Esophagus muscularis mucosa (tissue), 3 donors: ENCODE data around the gene NFASC.

Experiments used
- POLR2A ChIP-seq: fragments of 450-650 bp; IDR thresholded peaks from one replicate; pipeline ENCODE4 v1.6.1; 2017; ENCODE audit warnings: antibody characterized with exemption, moderate library complexity, mild to moderate bottlenecking, low read depth
- POLR2AphosphoS5 ChIP-seq, 2 donors: sonication (generic); formaldehyde crosslinking; IDR thresholded peaks; one replicate each; pipeline ENCODE4 v1.6.1; 2017; ENCODE audit warnings: antibody characterized with exemption in 2 of 2
- TF ChIP-seq, protein P1 (sequence below), 3 experiments: fragments of 200-600 bp in 2 of 3; fragments of 450-650 bp in 1 of 3; sonication (generic) in 2 of 3; IDR thresholded peaks; one replicate each; pipeline ENCODE4 v1.5.1; 2017 to 2019; ENCODE audit warnings: antibody characterized with exemption in 3 of 3, mild to moderate bottlenecking in 2 of 3, moderate library complexity in 1 of 3

DNA sequence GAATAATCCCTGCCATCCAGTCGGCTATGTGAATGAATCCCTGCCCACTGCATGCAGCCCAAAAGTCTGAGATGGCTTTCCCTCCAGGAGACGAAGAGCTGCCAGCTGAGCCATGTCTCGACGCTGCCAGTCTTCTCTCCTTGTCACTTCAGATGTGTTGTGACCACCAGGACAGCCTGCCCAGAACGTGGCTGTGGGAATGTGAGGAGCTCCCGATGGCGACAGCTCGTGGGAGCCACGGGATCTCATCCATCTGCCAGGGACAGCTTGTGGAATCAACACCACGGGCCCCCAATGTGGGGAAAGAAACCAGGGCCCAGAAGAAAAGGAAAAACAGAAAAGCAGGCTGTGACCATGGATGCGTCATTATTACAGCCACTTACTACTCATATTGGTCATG lies 67.2 kb downstream of the NFASC start:
- TF ChIP-seq POLR2A = no peak
- TF ChIP-seq, protein P1, sequence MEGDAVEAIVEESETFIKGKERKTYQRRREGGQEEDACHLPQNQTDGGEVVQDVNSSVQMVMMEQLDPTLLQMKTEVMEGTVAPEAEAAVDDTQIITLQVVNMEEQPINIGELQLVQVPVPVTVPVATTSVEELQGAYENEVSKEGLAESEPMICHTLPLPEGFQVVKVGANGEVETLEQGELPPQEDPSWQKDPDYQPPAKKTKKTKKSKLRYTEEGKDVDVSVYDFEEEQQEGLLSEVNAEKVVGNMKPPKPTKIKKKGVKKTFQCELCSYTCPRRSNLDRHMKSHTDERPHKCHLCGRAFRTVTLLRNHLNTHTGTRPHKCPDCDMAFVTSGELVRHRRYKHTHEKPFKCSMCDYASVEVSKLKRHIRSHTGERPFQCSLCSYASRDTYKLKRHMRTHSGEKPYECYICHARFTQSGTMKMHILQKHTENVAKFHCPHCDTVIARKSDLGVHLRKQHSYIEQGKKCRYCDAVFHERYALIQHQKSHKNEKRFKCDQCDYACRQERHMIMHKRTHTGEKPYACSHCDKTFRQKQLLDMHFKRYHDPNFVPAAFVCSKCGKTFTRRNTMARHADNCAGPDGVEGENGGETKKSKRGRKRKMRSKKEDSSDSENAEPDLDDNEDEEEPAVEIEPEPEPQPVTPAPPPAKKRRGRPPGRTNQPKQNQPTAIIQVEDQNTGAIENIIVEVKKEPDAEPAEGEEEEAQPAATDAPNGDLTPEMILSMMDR (IDR thresholded peaks at IDR 0.05) = no peak
- TF ChIP-seq POLR2AphosphoS5 (IDR thresholded peaks at IDR 0.05) = no peak
